HG02981 (cell line): ENCODE measurements around the gene METTL24.

Experiments used
- ATAC-seq: cut with Tn5 transposase; IDR thresholded peaks from one replicate; pipeline ENCODE4 v1.9.1; 2021; ENCODE audit warnings: mild to moderate bottlenecking, moderate library complexity; ENCODE audit not compliant: unreplicated experiment

Gene METTL24

GRCh38 chr6:110207652-110208051 lies 150.5 kb downstream of the METTL24 start:
- no peak for ATAC-seq

- ATAC-seq, result no peak
Observed at GRCh38 chr6:110201151-110201884, 156.8 kb downstream of the METTL24 start.

GRCh38 chr6:110198561-110198960 lies 159.6 kb downstream of the METTL24 start:
- no peak for ATAC-seq

GRCh38 chr6:110196874-110197273 lies 161.3 kb downstream of the METTL24 start:
- ATAC-seq, result no peak

- ATAC-seq, result no peak
Observed at GRCh38 chr6:110195639-110196038, 162.5 kb downstream of the METTL24 start.
